SH-SY5Y (cell line): Measurements from ENCODE around the gene EDC4.

Experiments used
- GATA2 ChIP-seq: IDR thresholded peaks from 2 replicates; pipeline ENCODE4 v1.6.1; 2011; ENCODE audit warnings: mild to moderate bottlenecking, low read depth, low read length
- GATA3 ChIP-seq: IDR thresholded peaks from 2 replicates; pipeline ENCODE4 v1.6.1; 2011; ENCODE audit warnings: low read depth, mild to moderate bottlenecking, low read length, moderate library complexity

The EDC4 gene

GRCh38 chr16:67843343-67843765, 29.5 kb upstream of the EDC4 start:
- TF ChIP-seq GATA3 (no peak), GATA2 (no peak)

GRCh38 chr16:67844497-67844896, 28.4 kb upstream of the EDC4 start:
- TF ChIP-seq GATA3 = no peak
- TF ChIP-seq GATA2 = no peak

- TF ChIP-seq GATA2 (no peak), GATA3 (no peak)
Measured at GRCh38 chr16:67845291-67846062, 27.4 kb upstream of the EDC4 start.

- no peak for TF ChIP-seq GATA3
- TF ChIP-seq GATA2 = no peak
Measured at GRCh38 chr16:67846063-67846319, 26.9 kb upstream of the EDC4 start.

GRCh38 chr16:67846320-67847063, 26.4 kb upstream of the EDC4 start, which contains the start of gene NUTF2:
Gene NUTF2, plus strand, starts transcription at chr16:67846933. Its CDS starts 18,198 bp downstream, at chr16:67865131.
- TF ChIP-seq GATA2 = no peak
- no peak for TF ChIP-seq GATA3

GRCh38 chr16:67847064-67847861, 25.6 kb upstream of the EDC4 start, which contains the start of gene CENPT:
Gene CENPT, minus strand, starts transcription at chr16:67847693. Its CDS starts 13,834 bp downstream, at chr16:67833859.
- no peak for TF ChIP-seq GATA2
- no peak for TF ChIP-seq GATA3

- TF ChIP-seq GATA2 = no peak
- TF ChIP-seq GATA3 = no peak
Measured at GRCh38 chr16:67848118-67848517, 24.7 kb upstream of the EDC4 start.

- TF ChIP-seq GATA3 (no peak), GATA2 (no peak)
Measured at GRCh38 chr16:67853670-67854069, 19.2 kb upstream of the EDC4 start.

GRCh38 chr16:67855789-67856188, 17.1 kb upstream of the EDC4 start:
- TF ChIP-seq GATA2 (no peak), GATA3 (no peak)

- no peak for TF ChIP-seq GATA2
- TF ChIP-seq GATA3 = no peak
Measured at GRCh38 chr16:67856927-67857546, 15.8 kb upstream of the EDC4 start.

GRCh38 chr16:67857547-67858233, 15.2 kb upstream of the EDC4 start:
- TF ChIP-seq GATA2 = no peak

- no peak for TF ChIP-seq GATA3
- TF ChIP-seq GATA2 = no peak
Measured at GRCh38 chr16:67858500-67858899, 14.4 kb upstream of the EDC4 start.

GRCh38 chr16:67860589-67861398, 12.1 kb upstream of the EDC4 start:
- TF ChIP-seq GATA2 = no peak
